HepG2 (cell line): Measurements from ENCODE around the gene ZNF629. TPM values are rescaled to one million over a fixed set of nuclear protein-coding genes. Genes with fewer than 3 reads are reported as not detected.

Experiments
- ARNTL ChIP-seq: sonication (generic); formaldehyde crosslinking; IDR thresholded peaks from 2 replicates; pipeline ENCODE4 v1.4.0; 2020; ENCODE audit warnings: mild to moderate bottlenecking, missing genetic modification reagents
- BRD4 ChIP-seq: sonication (generic); formaldehyde crosslinking; IDR thresholded peaks from 2 replicates; pipeline ENCODE4 v1.4.0; 2020; ENCODE audit warnings: missing genetic modification reagents
- ISX ChIP-seq: sonication (generic); formaldehyde crosslinking; conservative IDR thresholded peaks from 2 replicates; pipeline ENCODE4 v1.5.0; 2020; ENCODE audit warnings: missing genetic modification reagents
- JARID2 ChIP-seq: sonication (generic); formaldehyde crosslinking; IDR thresholded peaks from 2 replicates; pipeline ENCODE4 v1.8.1; 2023; ENCODE audit warnings: missing genetic modification reagents, inconsistent platforms; ENCODE audit not compliant: insufficient replicate concordance
- JUNB ChIP-seq: sonication (generic); formaldehyde crosslinking; IDR thresholded peaks from 2 replicates; pipeline ENCODE4 v1.8.0; 2022; ENCODE audit warnings: missing genetic modification reagents, mild to moderate bottlenecking, borderline replicate concordance
- MAX ChIP-seq: IDR thresholded peaks from 2 replicates; pipeline ENCODE4 v1.6.1; 2012; ENCODE audit warnings: inconsistent platforms
- MEIS2 ChIP-seq: sonication (generic); formaldehyde crosslinking; IDR thresholded peaks from 2 replicates; pipeline ENCODE4 v1.9.0; 2021; ENCODE audit warnings: mild to moderate bottlenecking, missing genetic modification reagents
- MXI1 ChIP-seq: IDR thresholded peaks from 3 replicates; pipeline ENCODE4 v1.6.1; 2012; ENCODE audit warnings: low read depth, low read length, inconsistent platforms, borderline replicate concordance
- NRL ChIP-seq: sonication (generic); formaldehyde crosslinking; IDR thresholded peaks from 2 replicates; pipeline ENCODE4 v1.5.0; 2020; ENCODE audit warnings: missing genetic modification reagents, mild to moderate bottlenecking, moderate library complexity, borderline replicate concordance
- RFXAP ChIP-seq: sonication (generic); formaldehyde crosslinking; IDR thresholded peaks from 2 replicates; pipeline ENCODE4 v1.4.0; 2020; ENCODE audit warnings: missing genetic modification reagents, borderline replicate concordance
- YEATS2 ChIP-seq: sonication (generic); formaldehyde crosslinking; IDR thresholded peaks from 2 replicates; pipeline ENCODE4 v1.4.0; 2020; ENCODE audit warnings: missing genetic modification reagents, borderline replicate concordance
- ZBTB20 ChIP-seq: sonication (generic); formaldehyde crosslinking; IDR thresholded peaks from 2 replicates; pipeline ENCODE4 v1.8.1; 2023; ENCODE audit warnings: missing genetic modification reagents, low read depth, mild to moderate bottlenecking, borderline replicate concordance
- ZBTB8A ChIP-seq: sonication (generic); formaldehyde crosslinking; IDR thresholded peaks from 2 replicates; pipeline ENCODE4 v1.4.0; 2020; ENCODE audit warnings: mild to moderate bottlenecking, low read depth, missing genetic modification reagents, borderline replicate concordance
- ZNF788 ChIP-seq: sonication (generic); formaldehyde crosslinking; IDR thresholded peaks from 2 replicates; pipeline ENCODE4 v1.5.0; 2020; ENCODE audit warnings: mild to moderate bottlenecking, missing genetic modification reagents, borderline replicate concordance
- polyA plus RNA-seq, 8 experiments: library from polyadenylated mRNA; depleted of rRNA in 3 of 8; stranded (reverse) in 7 of 8; unstranded in 1 of 8; fragments of >200 nt; fragmentation: Illumina TruSeq in 4 of 8; extraction: Trizol in 4 of 8; gene quantifications; 2 replicates each; pipeline versions ENCODE4 v1.2.1 to v1.2.3, GENCODE V29; 2011 to 2016; ENCODE audit warnings: low read depth in 4 of 8, missing spikeins in 1 of 8, mixed read lengths in 1 of 8; ENCODE audit not compliant: insufficient read depth in 1 of 8
- total RNA-seq, 5 experiments: library from RNA; depleted of rRNA; stranded (reverse); fragments of >200 nt; fragmentation: Illumina TruSeq; extraction: Trizol; gene quantifications; 2 replicates each; pipeline ENCODE4 v1.2.3, GENCODE V29; 2016; ENCODE audit warnings: low read depth in 1 of 5
- TF ChIP-seq, protein P1 (sequence below): IDR thresholded peaks from 2 replicates; pipeline ENCODE4 v1.6.1; 2016
- TF ChIP-seq, protein P2 (sequence below): IDR thresholded peaks from 2 replicates; pipeline ENCODE4 v1.6.1; 2012; ENCODE audit warnings: low read length, improper control_type of control experiment
- TF ChIP-seq, protein P3 (sequence below): sonication (generic); formaldehyde crosslinking; IDR thresholded peaks from 2 replicates; pipeline ENCODE4 v1.5.1; 2020; ENCODE audit warnings: mild to moderate bottlenecking, missing genetic modification reagents
- TF ChIP-seq, protein P4 (sequence below): sonication (generic); formaldehyde crosslinking; IDR thresholded peaks from 2 replicates; pipeline ENCODE4 v1.8.1; 2023; ENCODE audit warnings: missing genetic modification reagents, inconsistent platforms, borderline replicate concordance

The ZNF629 gene
- total and polyA plus RNA-seq, 2 of the 13 experiments (the other 11 are each of a cell fraction or from before 2014, with no cell fraction given) = 6.1 to 16.5 TPM

DNA sequence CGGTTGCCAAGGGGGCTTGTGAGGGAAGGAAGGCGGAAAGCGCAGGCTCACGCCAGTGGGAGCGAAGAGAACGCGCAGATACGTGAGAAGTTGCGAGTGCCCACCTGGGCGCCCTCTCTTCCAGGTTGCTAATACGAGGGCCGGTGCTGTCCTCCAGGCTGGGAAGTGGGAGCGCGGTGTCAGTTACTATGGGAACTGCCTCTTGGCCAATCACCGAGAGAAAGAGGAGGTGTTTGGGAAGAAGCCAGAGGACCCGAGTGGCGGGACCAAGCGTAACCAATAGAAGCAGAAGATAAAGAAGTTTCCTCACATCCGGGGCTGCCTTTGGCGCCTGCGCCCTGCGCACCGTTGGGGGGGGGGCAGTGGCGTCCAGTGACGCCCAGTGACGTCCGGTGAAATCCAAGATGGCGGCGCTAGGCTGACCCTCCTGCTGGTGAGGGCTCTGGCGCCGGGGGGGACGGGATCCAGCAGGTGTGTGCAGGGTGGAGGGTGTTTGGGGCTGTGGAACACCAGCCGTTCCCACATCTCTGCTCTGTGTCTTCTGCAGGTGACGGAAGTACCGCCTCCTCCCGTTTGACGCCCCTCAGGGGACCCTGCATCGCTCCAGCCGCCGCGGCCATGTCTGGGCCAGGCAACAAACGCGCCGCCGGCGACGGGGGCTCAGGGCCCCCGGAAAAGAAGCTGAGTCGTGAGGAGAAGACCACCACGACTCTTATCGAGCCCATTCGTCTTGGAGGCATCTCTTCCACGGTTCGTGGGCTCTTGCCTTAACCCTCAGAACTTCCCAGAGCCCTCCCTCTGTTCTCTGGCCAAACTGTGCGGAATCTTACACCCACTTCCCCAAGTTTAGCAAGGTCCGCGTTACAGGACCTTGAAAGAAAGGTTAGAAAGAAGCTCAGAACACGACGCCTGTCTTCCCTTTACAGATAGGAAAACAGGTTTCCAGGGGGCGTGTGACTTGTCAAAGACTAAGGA, 24.8 kb downstream of the ZNF629 start, which contains the start of the genes CFAP119 and RNF40 (continued):
- TF ChIP-seq, protein P1, sequence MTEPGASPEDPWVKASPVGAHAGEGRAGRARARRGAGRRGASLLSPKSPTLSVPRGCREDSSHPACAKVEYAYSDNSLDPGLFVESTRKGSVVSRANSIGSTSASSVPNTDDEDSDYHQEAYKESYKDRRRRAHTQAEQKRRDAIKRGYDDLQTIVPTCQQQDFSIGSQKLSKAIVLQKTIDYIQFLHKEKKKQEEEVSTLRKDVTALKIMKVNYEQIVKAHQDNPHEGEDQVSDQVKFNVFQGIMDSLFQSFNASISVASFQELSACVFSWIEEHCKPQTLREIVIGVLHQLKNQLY (CRISPR knock-in tag) = no peak; the same call in 1 of the 2 replicates
- TF ChIP-seq ISX (CRISPR knock-in tag) = no peak
- TF ChIP-seq ARNTL (CRISPR knock-in tag) = no peak
- TF ChIP-seq, protein P2, sequence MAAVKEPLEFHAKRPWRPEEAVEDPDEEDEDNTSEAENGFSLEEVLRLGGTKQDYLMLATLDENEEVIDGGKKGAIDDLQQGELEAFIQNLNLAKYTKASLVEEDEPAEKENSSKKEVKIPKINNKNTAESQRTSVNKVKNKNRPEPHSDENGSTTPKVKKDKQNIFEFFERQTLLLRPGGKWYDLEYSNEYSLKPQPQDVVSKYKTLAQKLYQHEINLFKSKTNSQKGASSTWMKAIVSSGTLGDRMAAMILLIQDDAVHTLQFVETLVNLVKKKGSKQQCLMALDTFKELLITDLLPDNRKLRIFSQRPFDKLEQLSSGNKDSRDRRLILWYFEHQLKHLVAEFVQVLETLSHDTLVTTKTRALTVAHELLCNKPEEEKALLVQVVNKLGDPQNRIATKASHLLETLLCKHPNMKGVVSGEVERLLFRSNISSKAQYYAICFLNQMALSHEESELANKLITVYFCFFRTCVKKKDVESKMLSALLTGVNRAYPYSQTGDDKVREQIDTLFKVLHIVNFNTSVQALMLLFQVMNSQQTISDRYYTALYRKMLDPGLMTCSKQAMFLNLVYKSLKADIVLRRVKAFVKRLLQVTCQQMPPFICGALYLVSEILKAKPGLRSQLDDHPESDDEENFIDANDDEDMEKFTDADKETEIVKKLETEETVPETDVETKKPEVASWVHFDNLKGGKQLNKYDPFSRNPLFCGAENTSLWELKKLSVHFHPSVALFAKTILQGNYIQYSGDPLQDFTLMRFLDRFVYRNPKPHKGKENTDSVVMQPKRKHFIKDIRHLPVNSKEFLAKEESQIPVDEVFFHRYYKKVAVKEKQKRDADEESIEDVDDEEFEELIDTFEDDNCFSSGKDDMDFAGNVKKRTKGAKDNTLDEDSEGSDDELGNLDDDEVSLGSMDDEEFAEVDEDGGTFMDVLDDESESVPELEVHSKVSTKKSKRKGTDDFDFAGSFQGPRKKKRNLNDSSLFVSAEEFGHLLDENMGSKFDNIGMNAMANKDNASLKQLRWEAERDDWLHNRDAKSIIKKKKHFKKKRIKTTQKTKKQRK = no peak
- peak; percentile 65 for TF ChIP-seq MEIS2
- peak; percentile 30; the same call in 1 of the 2 replicates for TF ChIP-seq ZBTB20 (CRISPR knock-in tag)
- peak; percentile 80 for TF ChIP-seq ZNF788 (CRISPR knock-in tag)
- 0 out of 2 replicates have a peak, but pooled peaks have one; percentile 72 for TF ChIP-seq NRL (CRISPR knock-in tag)
- TF ChIP-seq, protein P3, sequence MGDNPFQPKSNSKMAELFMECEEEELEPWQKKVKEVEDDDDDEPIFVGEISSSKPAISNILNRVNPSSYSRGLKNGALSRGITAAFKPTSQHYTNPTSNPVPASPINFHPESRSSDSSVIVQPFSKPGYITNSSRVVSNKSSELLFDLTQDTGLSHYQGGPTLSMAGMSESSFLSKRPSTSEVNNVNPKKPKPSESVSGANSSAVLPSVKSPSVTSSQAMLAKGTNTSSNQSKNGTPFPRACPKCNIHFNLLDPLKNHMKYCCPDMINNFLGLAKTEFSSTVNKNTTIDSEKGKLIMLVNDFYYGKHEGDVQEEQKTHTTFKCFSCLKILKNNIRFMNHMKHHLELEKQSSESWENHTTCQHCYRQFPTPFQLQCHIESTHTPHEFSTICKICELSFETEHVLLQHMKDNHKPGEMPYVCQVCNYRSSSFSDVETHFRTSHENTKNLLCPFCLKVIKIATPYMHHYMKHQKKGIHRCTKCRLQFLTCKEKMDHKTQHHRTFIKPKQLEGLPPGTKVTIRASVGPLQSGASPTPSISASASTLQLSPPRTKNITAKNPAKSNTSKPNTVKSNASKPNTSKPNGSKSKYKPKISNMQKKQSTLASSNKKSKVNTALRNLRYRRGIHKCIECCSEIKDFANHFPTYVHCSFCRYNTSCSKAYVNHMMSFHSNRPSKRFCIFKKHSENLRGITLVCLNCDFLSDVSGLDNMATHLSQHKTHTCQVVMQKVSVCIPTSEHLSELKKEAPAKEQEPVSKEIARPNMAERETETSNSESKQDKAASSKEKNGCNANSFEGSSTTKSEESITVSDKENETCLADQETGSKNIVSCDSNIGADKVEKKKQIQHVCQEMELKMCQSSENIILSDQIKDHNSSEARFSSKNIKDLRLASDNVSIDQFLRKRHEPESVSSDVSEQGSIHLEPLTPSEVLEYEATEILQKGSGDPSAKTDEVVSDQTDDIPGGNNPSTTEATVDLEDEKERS (CRISPR knock-in tag) = peak; percentile 85
- TF ChIP-seq JARID2 = peak; percentile 7
- 0 out of 2 replicates have a peak, but pooled peaks have one; percentile 44 for TF ChIP-seq ZBTB8A
- TF ChIP-seq JUNB (CRISPR knock-in tag) = no peak
- TF ChIP-seq BRD4 (CRISPR knock-in tag) = peak; percentile 94
- peak; percentile 58; the same call in 1 of the 2 replicates for TF ChIP-seq MAX
- TF ChIP-seq, protein P4, sequence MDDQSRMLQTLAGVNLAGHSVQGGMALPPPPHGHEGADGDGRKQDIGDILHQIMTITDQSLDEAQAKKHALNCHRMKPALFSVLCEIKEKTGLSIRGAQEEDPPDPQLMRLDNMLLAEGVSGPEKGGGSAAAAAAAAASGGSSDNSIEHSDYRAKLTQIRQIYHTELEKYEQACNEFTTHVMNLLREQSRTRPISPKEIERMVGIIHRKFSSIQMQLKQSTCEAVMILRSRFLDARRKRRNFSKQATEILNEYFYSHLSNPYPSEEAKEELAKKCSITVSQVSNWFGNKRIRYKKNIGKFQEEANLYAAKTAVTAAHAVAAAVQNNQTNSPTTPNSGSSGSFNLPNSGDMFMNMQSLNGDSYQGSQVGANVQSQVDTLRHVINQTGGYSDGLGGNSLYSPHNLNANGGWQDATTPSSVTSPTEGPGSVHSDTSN = 0 out of 2 replicates have a peak, but pooled peaks have one; percentile 24
- peak; percentile 76; the same call in 1 of the 2 replicates for TF ChIP-seq RFXAP (CRISPR knock-in tag)
- peak; percentile 96 for TF ChIP-seq MXI1
- peak; percentile 91 for TF ChIP-seq YEATS2
